Measurements from ENCODE around the gene NCK2. TPM values are rescaled to one million over a fixed set of nuclear protein-coding genes. Genes with fewer than 3 reads are reported as not detected.

The NCK2 gene
- total and polyA plus RNA-seq, 2 of the 13 experiments (the other 11 are each of a cell fraction or from before 2014, with no cell fraction given) = 14.8 to 23.5 TPM

GRCh38 chr2:105926960-105927678 lies 182.4 kb downstream of the NCK2 start (continued):
- TF ChIP-seq CEBPZ (IDR thresholded peaks at IDR 0.05; ENCODE audit: low read length) (no peak), ZNF468 (CRISPR knock-in tag; IDR thresholded peaks at IDR 0.05) (no peak), MIER3 (CRISPR knock-in tag; IDR thresholded peaks at IDR 0.05; ENCODE audit: borderline replicate concordance) (no peak), GPBP1L1 (CRISPR knock-in tag; IDR thresholded peaks at IDR 0.05) (no peak), FOSL2 (CRISPR knock-in tag; IDR thresholded peaks at IDR 0.05) (0 out of 2 replicates have a peak, but pooled peaks have one; percentile 18), AHDC1 (CRISPR knock-in tag; IDR thresholded peaks at IDR 0.05; ENCODE audit: borderline replicate concordance) (peak; percentile 33; the same call in 1 of the 2 replicates), SPEN (CRISPR knock-in tag; IDR thresholded peaks at IDR 0.05; ENCODE audit: low read depth) (no peak), NKX3-1 (CRISPR knock-in tag; IDR thresholded peaks at IDR 0.05) (no peak), GLMP (CRISPR knock-in tag; IDR thresholded peaks at IDR 0.05; ENCODE audit: borderline replicate concordance) (no peak), ZNF777 (CRISPR knock-in tag; IDR thresholded peaks at IDR 0.05) (no peak), ONECUT2 (CRISPR knock-in tag; IDR thresholded peaks at IDR 0.05) (peak; percentile 67), PRDM4 (CRISPR knock-in tag; IDR thresholded peaks at IDR 0.05; ENCODE audit: borderline replicate concordance) (no peak), SRSF4 (IDR thresholded peaks at IDR 0.05; ENCODE audit: low read depth, low read length, poor library complexity, severe bottlenecking) (no peak), TOE1 (CRISPR knock-in tag; IDR thresholded peaks at IDR 0.05) (no peak), MTA3 (CRISPR knock-in tag; IDR thresholded peaks at IDR 0.05) (no peak)

Data from HepG2 (cell line).